Mesodermal cell (in vitro differentiated cells): ENCODE results near the gene FBXL17.

Source experiments
- H3K27ac ChIP-seq: 2 replicates; pipeline ENCODE4 v1.7.0; 2013; ENCODE audit warnings: mild to moderate bottlenecking, low read depth, low read length, moderate library complexity; ENCODE audit not compliant: severe bottlenecking
- H3K36me3 ChIP-seq: 2 replicates; pipeline ENCODE4 v1.7.1; 2013; ENCODE audit warnings: mild to moderate bottlenecking, low read length, moderate library complexity; ENCODE audit not compliant: control insufficient read depth, insufficient read depth
- H3K4me1 ChIP-seq: one replicate; pipeline ENCODE4 v1.7.1; 2013; ENCODE audit warnings: mild to moderate bottlenecking, low read length; ENCODE audit not compliant: insufficient read depth, control insufficient read depth, poor library complexity, severe bottlenecking
- H3K4me3 ChIP-seq: 2 replicates; pipeline ENCODE4 v1.7.0; 2013; ENCODE audit warnings: low read length, control low read depth, mild to moderate bottlenecking; ENCODE audit not compliant: insufficient read depth, poor library complexity, severe bottlenecking; ENCODE audit errors: extremely low read depth
- H3K9me3 ChIP-seq: 2 replicates; pipeline ENCODE4 v1.7.1; 2013; ENCODE audit warnings: mild to moderate bottlenecking, low read length, moderate library complexity; ENCODE audit not compliant: control insufficient read depth
- WGBS, 2 experiments: methylation state at CpG; one replicate each; pipeline ENCODE4 v1.1.5; 2013; ENCODE audit warnings: missing lambda C conversion rate in 2 of 2; ENCODE audit not compliant: insufficient coverage in 2 of 2; 5-methylcytosine and 5-hydroxymethylcytosine counted together

The FBXL17 gene

DNA sequence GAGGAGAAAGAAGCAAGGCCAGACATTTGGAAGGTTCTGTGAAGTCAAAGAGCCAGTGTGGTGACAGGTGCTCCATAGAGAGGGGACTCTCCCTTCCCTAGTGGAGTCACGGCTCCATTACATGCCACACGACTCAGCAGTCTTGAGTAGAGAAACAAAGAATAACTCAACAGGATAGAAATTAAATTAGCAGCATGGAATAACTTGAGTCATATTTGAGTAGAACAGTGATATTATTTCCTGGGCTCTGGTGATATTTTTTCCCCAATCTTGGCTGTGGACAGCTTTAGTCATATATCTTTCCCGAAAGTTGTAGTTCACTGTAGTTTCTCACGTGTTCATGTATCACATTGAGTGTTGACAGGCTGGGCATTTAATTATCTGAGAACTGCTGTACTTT lies 561.5 kb downstream of the FBXL17 start:
- H3K4me1 ChIP-seq: no peaks in the 10 kb centered on the region
- no peak overlapping the region for H3K4me3 ChIP-seq
- WGBS, 2 experiments: 83 to 95% methylated on average over 3 to 4 of the region's 4 CpGs
- no peak overlapping the region for H3K27ac ChIP-seq
- peaks cover 2% of the 10 kb centered on the region for H3K9me3 ChIP-seq
- no peaks in the 10 kb centered on the region for H3K36me3 ChIP-seq

DNA sequence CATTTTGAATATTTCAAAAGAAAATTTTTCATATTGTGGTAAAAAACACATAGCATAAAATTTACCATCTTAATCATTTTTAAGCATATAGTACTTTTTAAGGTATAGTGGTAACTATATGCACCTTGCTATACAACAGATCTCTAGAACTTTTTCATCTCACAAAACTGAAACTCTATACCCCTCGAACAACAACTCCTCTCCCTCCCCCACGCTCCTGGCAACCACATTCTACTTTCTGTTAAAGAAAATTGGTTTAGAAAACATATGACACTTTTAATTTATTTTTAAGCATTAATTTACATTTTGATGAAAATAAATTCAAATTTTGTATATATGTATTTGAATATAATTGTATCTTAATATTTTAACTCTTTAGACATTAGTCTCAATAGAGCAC lies 563.9 kb downstream of the FBXL17 start:
- Histone ChIP-seq H3K9me3 (no peaks in the 10 kb centered on the region), H3K36me3 (no peaks in the 10 kb centered on the region), H3K4me1 (no peaks in the 10 kb centered on the region), H3K27ac (no peak overlapping the region), H3K4me3 (no peak overlapping the region)
- no CpG with 5 or more reads among the region's 2 CpGs for WGBS, 2 experiments

DNA sequence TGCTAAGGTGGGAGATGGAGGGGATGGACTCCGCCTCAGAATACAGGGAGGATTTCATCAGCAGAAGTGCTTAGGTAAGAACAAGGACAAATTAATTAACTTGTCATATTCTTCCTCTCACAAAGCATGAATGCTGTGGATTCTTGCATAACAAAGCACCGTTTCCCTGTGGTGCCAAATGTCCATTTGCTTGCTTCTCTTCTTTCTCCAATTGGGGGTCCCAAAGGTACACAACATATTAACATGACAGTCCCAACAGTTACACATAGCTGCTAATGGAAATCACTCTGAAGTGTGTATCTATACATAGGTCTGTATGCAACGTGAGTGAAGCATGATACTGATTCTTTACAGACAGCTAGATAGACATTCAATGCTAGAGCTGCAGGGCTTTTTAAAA lies 564.5 kb downstream of the FBXL17 start:
- H3K9me3 ChIP-seq: no peaks in the 10 kb centered on the region
- H3K27ac ChIP-seq: no peak overlapping the region
- H3K4me3 ChIP-seq: no peak overlapping the region
- 49 to 83% methylated on average over 1 to 2 of the region's 3 CpGs for WGBS, 2 experiments
- no peaks in the 10 kb centered on the region for H3K36me3 ChIP-seq
- peaks cover 2% of the 10 kb centered on the region for H3K4me1 ChIP-seq

DNA sequence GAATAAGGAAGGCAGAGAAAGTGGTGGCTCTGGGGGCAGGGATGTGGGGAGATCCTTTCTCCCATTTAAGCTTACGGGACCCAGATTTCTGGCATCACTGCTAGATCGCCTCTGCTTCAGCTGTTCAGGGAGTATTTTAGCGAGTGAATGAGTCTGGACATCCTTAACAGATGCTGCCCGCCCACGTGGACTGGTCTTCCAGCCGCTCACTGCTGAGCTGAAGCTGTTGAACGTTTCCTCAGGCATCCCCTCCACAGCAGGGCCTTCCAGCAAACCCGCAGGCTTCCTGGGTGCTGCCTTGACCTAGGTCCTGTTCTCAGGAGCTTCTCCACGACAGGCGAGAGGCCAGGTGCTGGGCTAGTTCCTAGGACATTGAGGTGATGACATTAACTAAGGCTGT lies 566.8 kb downstream of the FBXL17 start:
- H3K4me3 ChIP-seq: no peak overlapping the region
- peaks cover 5% of the 10 kb centered on the region for H3K4me1 ChIP-seq
- no peaks in the 10 kb centered on the region for H3K9me3 ChIP-seq
- H3K36me3 ChIP-seq: no peaks in the 10 kb centered on the region
- no peak overlapping the region for H3K27ac ChIP-seq
- WGBS, 2 experiments: 85 to 88% methylated on average over 8 to 9 of the region's 10 CpGs

DNA sequence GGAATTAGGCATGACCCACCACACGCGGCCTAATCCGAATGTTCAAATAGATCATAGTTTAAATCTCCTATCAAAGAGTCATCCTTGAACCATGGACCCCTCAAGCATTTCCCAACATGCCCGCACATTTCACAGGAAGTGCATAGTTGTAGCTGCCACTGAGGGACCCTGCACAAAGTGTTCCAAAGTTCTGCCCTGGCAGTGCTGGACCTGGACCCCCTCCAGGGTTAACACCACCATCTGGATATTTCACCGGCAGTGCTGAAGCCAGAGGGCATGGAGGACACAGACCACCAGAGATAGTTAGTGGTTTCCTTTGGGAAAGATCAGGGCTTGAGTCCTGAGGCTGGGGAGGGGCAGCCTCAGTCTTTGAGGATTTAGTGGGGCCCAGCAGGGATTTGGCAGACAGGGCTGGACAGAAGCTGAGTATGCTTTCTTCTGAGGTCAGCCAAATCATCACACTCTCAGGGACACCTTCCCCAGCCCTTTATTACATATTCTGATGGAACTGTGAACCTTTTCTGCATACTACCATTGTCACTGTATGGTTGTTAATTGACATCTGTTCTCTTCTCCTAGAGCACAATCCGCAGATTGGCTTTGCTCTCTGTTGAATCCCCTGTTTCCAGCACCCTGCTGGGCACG lies 567.6 kb downstream of the FBXL17 start:
- Histone ChIP-seq H3K36me3 (no peaks in the 10 kb centered on the region), H3K4me3 (no peak overlapping the region), H3K4me1 (peaks cover 5% of the 10 kb centered on the region), H3K9me3 (no peaks in the 10 kb centered on the region), H3K27ac (no peak overlapping the region)
- WGBS, 2 experiments: 89 to 100% methylated on average over 4 of the region's 7 CpGs

DNA sequence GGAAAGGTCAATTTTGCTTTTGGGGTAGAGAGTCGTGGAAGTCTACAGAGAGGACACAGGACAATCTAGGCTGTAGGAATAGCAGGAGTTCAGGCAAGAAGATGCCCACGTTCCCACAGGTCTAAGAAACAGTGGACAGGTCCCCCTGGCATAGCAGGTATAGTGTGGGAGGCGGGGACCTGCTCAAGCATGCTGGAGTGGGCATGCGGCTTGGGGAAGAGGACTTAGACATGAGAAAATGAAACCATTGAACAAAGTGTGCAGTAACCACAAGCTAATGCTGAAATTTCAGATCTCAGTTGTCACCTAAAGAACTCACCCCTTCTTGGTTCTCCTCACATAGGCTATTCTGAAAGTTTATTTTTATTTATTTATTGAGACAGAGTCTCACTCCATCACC lies 568.3 kb downstream of the FBXL17 start:
- H3K9me3 ChIP-seq: no peaks in the 10 kb centered on the region
- WGBS, 2 experiments: 82 to 98% methylated on average over 4 of the region's 4 CpGs
- no peak overlapping the region for H3K27ac ChIP-seq
- H3K36me3 ChIP-seq: no peaks in the 10 kb centered on the region
- H3K4me3 ChIP-seq: no peak overlapping the region
- H3K4me1 ChIP-seq: peaks cover 7% of the 10 kb centered on the region

DNA sequence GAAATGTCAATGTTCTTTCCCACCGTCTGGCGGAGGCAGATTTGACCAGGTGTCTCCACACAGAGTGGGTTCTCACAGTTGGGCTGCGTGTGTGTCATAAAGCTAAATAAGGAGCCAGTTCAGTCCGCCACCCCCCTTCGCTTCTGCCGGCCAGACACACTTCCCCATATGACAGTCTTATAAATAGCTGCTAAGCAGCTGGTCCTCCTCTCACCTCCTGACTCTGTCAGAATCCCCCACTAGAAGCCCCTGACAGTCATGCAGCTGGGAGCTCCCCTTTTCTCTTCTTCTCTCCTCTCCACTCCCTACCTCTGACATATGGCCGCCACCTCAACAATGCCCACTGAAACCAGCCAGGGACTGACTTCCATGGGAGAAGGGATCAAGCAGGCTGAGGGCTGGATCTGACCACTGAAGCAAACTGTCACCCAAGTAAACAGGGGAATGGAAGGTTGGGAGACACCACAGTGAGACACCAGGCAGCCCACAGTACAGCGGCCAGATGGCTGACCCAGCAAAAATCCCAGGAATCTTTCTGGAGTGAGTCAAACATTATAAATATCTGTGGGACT lies 569.2 kb downstream of the FBXL17 start:
- H3K36me3 ChIP-seq: no peaks in the 10 kb centered on the region
- WGBS, 2 experiments: 81 to 86% methylated on average over 6 to 8 of the region's 8 CpGs
- H3K4me1 ChIP-seq: peaks cover 9% of the 10 kb centered on the region
- no peak overlapping the region for H3K27ac ChIP-seq
- no peaks in the 10 kb centered on the region for H3K9me3 ChIP-seq
- H3K4me3 ChIP-seq: no peak overlapping the region

DNA sequence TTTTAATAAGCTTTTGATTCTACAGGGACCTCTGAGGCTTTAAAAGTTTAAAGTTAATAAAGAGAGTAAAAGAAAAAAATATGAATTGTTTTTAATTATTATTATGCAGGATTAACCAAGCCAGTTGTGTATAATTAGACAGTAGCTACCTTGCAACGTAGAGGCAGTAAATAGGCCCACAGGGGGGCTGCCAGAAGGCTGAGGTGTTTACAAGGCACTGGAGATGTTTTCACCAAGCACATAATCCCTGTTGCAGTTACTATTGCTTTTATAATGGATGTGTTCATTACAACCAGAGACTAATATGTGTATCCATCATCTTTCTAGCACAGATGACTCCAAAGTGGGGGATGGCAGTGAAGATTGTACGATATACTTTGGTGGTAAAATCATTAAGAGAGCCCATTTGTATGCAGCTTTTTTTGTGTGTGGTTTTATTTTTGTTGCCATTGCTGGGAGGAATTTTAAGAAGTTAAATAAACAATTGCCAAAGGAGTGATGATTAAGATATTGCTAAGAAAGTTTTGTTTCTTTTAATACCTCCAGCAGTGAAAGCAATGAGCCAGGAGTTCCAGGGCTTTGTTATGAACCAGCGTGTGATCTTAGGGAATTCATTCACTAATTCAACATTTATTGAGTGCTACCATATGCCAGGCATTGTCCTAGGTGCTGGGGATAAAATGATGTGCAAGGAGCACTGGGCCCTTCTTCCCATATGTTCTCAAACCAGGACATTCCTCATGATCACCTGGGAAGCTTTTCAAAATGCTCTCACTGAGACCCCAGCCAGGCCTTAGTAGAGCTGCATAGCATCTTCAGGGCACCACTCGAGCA lies 572.5 kb downstream of the FBXL17 start:
- H3K27ac ChIP-seq: no peak overlapping the region
- H3K36me3 ChIP-seq: no peaks in the 10 kb centered on the region
- H3K4me3 ChIP-seq: no peak overlapping the region
- H3K9me3 ChIP-seq: no peaks in the 10 kb centered on the region
- 42 to 48% methylated on average over 4 of the region's 4 CpGs for WGBS, 2 experiments
- peaks cover 28% of the 10 kb centered on the region for H3K4me1 ChIP-seq
